B cell (primary cell): Measurements from ENCODE around the gene DLK2. TPM values are rescaled to one million over a fixed set of nuclear protein-coding genes. Genes with fewer than 3 reads are reported as not detected.

ENCODE experiments used
- ATAC-seq: fragments of 200-7000 bp; cut with Tn5 transposase; one replicate; pipeline ENCODE4 v1.10.0; 2021; ENCODE audit warnings: low read depth, mild to moderate bottlenecking, moderate number of reproducible peaks, moderate library complexity
- CTCF ChIA-PET: fragments of 350-600 bp; sonication (Branson Sonifier 250); formaldehyde crosslinking; loops from one replicate; lab custom pipeline; 2021; ENCODE audit warnings: antibody characterized with exemption, inconsistent platforms; lab: Charles Lee
- POLR2A ChIA-PET: fragments of 350-600 bp; sonication (Branson Sonifier 250); formaldehyde crosslinking; loops from one replicate; lab custom pipeline; 2021; ENCODE audit warnings: antibody characterized with exemption; lab: Charles Lee
- DNase-seq: peaks from one replicate; pipeline ENCODE4 v3.0.0; 2013
- H2AFZ ChIP-seq: 2 replicates; pipeline ENCODE4 v1.6.1; 2012; ENCODE audit warnings: mild to moderate bottlenecking, low read depth, low read length; ENCODE audit not compliant: insufficient read depth, poor library complexity, severe bottlenecking
- H3K27ac ChIP-seq, 2 donors: 1 replicate in 1 of 2; 2 replicates in 1 of 2; pipeline ENCODE4 v1.5.1; 2012 to 2013; ENCODE audit warnings: low read length in 2 of 2, mild to moderate bottlenecking in 2 of 2, moderate library complexity in 1 of 2
- H3K27me3 ChIP-seq, 4 experiments: fragments of 200-600 bp in 1 of 4; sonication (generic) in 1 of 4; replicated peaks in 1 of 4; 1 replicate in 2 of 4; 2 replicates in 2 of 4; pipeline versions ENCODE4 v1.6.1 to v1.7.0; 2013 to 2016; ENCODE audit warnings: low read length in 3 of 4, mild to moderate bottlenecking in 2 of 4, mixed read lengths in 1 of 4, moderate library complexity in 1 of 4; ENCODE audit not compliant: insufficient read depth in 4 of 4, control insufficient read depth in 3 of 4; ENCODE audit errors: control extremely low read depth in 1 of 4
- H3K36me3 ChIP-seq, 2 experiments: replicated peaks in 1 of 2; 1 replicate in 1 of 2; 2 replicates in 1 of 2; pipeline versions ENCODE4 v1.6.1 to v1.7.1; 2013; ENCODE audit warnings: low read length in 1 of 2; ENCODE audit not compliant: insufficient read depth in 2 of 2, control insufficient read depth in 1 of 2; ENCODE audit errors: control extremely low read depth in 1 of 2, extremely low read depth in 1 of 2
- H3K4me1 ChIP-seq, 2 donors: fragments of 200-600 bp in 1 of 2; sonication (generic) in 1 of 2; 1 replicate in 1 of 2; 2 replicates in 1 of 2; pipeline versions ENCODE4 v1.5.1 to v1.6.1; 2013 to 2017; ENCODE audit warnings: low read length in 2 of 2; ENCODE audit not compliant: control insufficient read depth in 2 of 2, insufficient read depth in 2 of 2
- H3K4me2 ChIP-seq: replicated peaks from 2 replicates; pipeline ENCODE3; 2012; ENCODE audit warnings: mild to moderate bottlenecking, low read depth, low read length; ENCODE audit not compliant: poor library complexity, severe bottlenecking
- H3K4me3 ChIP-seq, 5 experiments: fragments of 200-600 bp in 1 of 5; sonication (generic) in 1 of 5; 1 replicate in 3 of 5; 2 replicates in 2 of 5; pipeline versions ENCODE4 v1.5.1 to v1.7.0; 2011 to 2016; ENCODE audit warnings: low read length in 4 of 5, mild to moderate bottlenecking in 4 of 5, low read depth in 2 of 5, control low read depth in 1 of 5, moderate library complexity in 1 of 5; ENCODE audit not compliant: insufficient read depth in 1 of 5; ENCODE audit errors: control extremely low read depth in 1 of 5, extremely low read depth in 1 of 5
- H3K79me2 ChIP-seq: fragments of 200-600 bp; sonication (generic); one replicate; pipeline ENCODE4 v1.6.0; 2016; ENCODE audit warnings: low read length; ENCODE audit not compliant: control insufficient read depth, insufficient read depth
- H3K9ac ChIP-seq: fragments of 200-600 bp; sonication (generic); 2 replicates; pipeline ENCODE4 v1.6.1; 2017; ENCODE audit warnings: mild to moderate bottlenecking, low read length, moderate library complexity
- H3K9me3 ChIP-seq, 3 donors: one replicate each; pipeline versions ENCODE4 v1.6.1 to v1.7.1; 2013; ENCODE audit warnings: low read length in 2 of 3; ENCODE audit not compliant: control insufficient read depth in 2 of 3, insufficient read depth in 1 of 3; ENCODE audit errors: control extremely low read depth in 1 of 3
- H4K20me1 ChIP-seq: 2 replicates; pipeline ENCODE4 v1.6.0; 2012; ENCODE audit warnings: mild to moderate bottlenecking, low read length; ENCODE audit not compliant: insufficient read depth, control insufficient read depth, poor library complexity, severe bottlenecking
- H3K27ac Mint-ChIP-seq: one replicate; pipeline ENCODE4 v1.8.0; 2021; ENCODE audit warnings: mixed read lengths
- H3K27me3 Mint-ChIP-seq: one replicate; pipeline ENCODE4 v1.8.0; 2021; ENCODE audit warnings: mixed read lengths
- H3K4me1 Mint-ChIP-seq: one replicate; pipeline ENCODE4 v1.8.0; 2021; ENCODE audit warnings: mixed read lengths
- H3K4me3 Mint-ChIP-seq: one replicate; pipeline ENCODE4 v1.8.0; 2021; ENCODE audit warnings: mixed read lengths
- H3K9me3 Mint-ChIP-seq: one replicate; pipeline ENCODE4 v1.8.0; 2022; ENCODE audit warnings: mixed read lengths; ENCODE audit not compliant: insufficient read depth
- EZH2 ChIP-seq: IDR thresholded peaks from 2 replicates; pipeline ENCODE4 v1.6.1; 2012; ENCODE audit warnings: borderline replicate concordance, low read depth, mild to moderate bottlenecking, moderate library complexity, low read length; ENCODE audit not compliant: insufficient read depth, poor library complexity, severe bottlenecking
- WGBS: methylation state at CpG from one replicate; pipeline ENCODE4 v1.1.5; 2013; ENCODE audit warnings: missing lambda C conversion rate; ENCODE audit not compliant: insufficient coverage; 5-methylcytosine and 5-hydroxymethylcytosine counted together
- intact Hi-C: fragments of 100-400 bp; cut with micrococcal nuclease; formaldehyde crosslinking; loops from one replicate; pipeline ENCODE4 v1.10.0; 2022
- polyA plus RNA-seq: library from polyadenylated mRNA; depleted of rRNA; stranded (reverse); fragments of >200 nt; gene quantifications from 2 replicates; pipeline ENCODE4 v1.2.3, GENCODE V29; 2012
- total RNA-seq, 2 donors: library from RNA; stranded (reverse); fragments of 120-200 nt in 1 of 2; gene quantifications; 1 replicate in 1 of 2; 2 replicates in 1 of 2; pipeline versions ENCODE4 v1.2.3 to v1.2.4, GENCODE V29; 2013 to 2022
- TF ChIP-seq, protein P1 (sequence below): fragments of 200-600 bp; IDR thresholded peaks from one replicate; pipeline ENCODE4 v1.8.0; 2022; ENCODE audit warnings: antibody characterized with exemption, mild to moderate bottlenecking

Gene DLK2
- total and polyA plus RNA-seq, 2 donors (not counting 1 experiment from before 2014, with no cell fraction given) = 0.34 TPM; not detected in 1

DNA sequence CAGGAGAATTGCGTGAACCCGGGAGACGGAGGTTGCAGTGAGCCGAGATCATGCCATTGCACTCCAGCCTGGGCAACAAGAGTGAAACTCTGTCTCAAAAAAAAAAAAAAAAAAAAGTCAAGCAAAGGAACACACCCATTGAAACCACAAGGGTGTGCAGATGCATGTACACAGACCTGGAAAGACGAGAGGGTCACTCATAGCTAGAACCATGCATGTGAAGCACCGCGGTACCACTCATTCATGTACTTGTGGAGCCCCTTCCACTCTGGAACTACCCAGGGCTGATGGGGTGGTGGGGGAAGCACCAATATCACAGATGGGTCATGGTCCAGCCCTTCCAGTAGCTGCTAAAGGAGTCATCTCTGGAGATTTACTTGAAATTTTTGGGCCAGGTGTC, 14.6 kb upstream of the DLK2 start:
- Histone ChIP-seq H3K27ac (no peak overlapping the region), H4K20me1 (no peaks in the 10 kb centered on the region), H3K9me3 (no peaks in the 10 kb centered on the region), H3K4me3 (no peak overlapping the region), H3K4me2 (no peak overlapping the region), H3K36me3 (no peaks in the 10 kb centered on the region), H3K4me1 (no peaks in the 10 kb centered on the region), H3K27me3 (peaks cover 0 to 34% (median 6%) of the 10 kb centered on the region in 4 experiments), H3K79me2 (no peaks in the 10 kb centered on the region), H3K9ac (no peak overlapping the region), H2AFZ (no peak overlapping the region)
- 85% methylated on average over 5 of the region's 7 CpGs for WGBS
- Mint-ChIP-seq H3K27ac (no peak overlapping the region), H3K9me3 (no peaks in the 10 kb centered on the region), H3K4me3 (no peak overlapping the region), H3K4me1 (no peaks in the 10 kb centered on the region), H3K27me3 (peaks cover 36% of the 10 kb centered on the region)
- intact Hi-C loops = no loop called here
- no peak for TF ChIP-seq EZH2
- TF ChIP-seq, protein P1, sequence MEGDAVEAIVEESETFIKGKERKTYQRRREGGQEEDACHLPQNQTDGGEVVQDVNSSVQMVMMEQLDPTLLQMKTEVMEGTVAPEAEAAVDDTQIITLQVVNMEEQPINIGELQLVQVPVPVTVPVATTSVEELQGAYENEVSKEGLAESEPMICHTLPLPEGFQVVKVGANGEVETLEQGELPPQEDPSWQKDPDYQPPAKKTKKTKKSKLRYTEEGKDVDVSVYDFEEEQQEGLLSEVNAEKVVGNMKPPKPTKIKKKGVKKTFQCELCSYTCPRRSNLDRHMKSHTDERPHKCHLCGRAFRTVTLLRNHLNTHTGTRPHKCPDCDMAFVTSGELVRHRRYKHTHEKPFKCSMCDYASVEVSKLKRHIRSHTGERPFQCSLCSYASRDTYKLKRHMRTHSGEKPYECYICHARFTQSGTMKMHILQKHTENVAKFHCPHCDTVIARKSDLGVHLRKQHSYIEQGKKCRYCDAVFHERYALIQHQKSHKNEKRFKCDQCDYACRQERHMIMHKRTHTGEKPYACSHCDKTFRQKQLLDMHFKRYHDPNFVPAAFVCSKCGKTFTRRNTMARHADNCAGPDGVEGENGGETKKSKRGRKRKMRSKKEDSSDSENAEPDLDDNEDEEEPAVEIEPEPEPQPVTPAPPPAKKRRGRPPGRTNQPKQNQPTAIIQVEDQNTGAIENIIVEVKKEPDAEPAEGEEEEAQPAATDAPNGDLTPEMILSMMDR = no peak
- ChIA-PET POLR2A (interaction anchor here (0.6 to 0.7 kb wide), 2 partner anchors 15 to 519 kb away, joined by 4 to 5 read pairs; partner anchors contain the start of gene DLK2), CTCF (interaction anchor here (1.0 kb wide), 1 partner anchor 14 kb away, joined by 3 read pairs; no protein-coding TSS in a partner anchor)
- no peak for ATAC-seq
- no peak for DNase-seq

DNA sequence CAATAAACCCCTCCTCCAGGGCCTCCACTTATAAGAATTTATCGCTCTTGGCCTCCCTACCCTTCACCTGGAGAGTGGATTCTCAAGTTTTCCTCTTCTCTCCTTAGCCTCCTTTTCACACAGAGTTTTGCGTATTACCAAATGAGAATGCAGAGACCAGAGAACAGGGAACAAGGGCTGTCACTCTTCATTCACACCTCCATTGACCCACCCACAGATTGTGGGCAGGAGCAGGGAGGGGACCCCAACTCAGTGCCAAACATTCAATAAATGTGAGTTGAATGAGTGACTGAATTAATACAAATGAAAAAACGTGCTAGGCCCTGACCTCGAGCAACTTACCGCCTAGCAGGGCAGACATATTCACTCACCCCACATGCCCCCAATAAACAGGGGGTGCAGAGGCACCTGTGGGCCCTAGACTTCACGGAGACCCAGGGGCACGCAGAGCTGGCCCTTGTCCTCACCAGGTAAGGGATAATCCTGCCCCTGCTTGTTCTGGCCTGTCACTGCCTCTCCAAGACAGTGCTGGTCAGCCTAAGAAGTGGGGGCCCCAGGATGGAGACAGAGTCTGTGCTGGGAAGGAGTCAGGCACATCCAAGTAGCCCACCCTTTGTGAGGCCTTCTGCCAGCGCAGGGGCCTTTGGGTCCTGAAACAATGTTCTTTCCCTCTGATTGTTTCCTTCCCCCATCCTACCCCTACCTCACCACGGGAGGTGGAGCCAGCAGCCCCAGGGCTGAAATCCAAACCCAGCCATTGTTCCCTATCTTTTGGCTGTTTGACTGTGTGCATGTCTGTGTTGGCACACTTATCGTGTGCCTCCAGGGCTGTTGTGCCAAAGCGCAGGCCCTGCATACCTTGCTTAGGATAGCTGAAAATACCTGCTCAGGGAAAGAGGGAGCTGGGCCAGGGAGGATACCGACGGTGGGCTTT, 13.7 kb upstream of the DLK2 start:
- H3K4me1 Mint-ChIP-seq = no peaks in the 10 kb centered on the region
- 94% methylated on average over 7 of the region's 13 CpGs for whole genome bisulfite sequencing
- no peak overlapping the region for H3K27ac ChIP-seq
- intact Hi-C loops = no loop called here
- no peaks in the 10 kb centered on the region for H3K36me3 ChIP-seq
- ATAC-seq (no peak), DNase-seq (no peak)
- H3K27me3 ChIP-seq = peaks cover 0 to 34% (median 6%) of the 10 kb centered on the region in 4 experiments
- no peak overlapping the region for H3K27ac Mint-ChIP-seq
- H3K4me3 ChIP-seq = no peak overlapping the region
- H3K9me3 Mint-ChIP-seq = no peaks in the 10 kb centered on the region
- H3K4me1 ChIP-seq = no peaks in the 10 kb centered on the region
- no peak overlapping the region for H3K9ac ChIP-seq
- H3K4me3 Mint-ChIP-seq = no peak overlapping the region
- no peaks in the 10 kb centered on the region for H3K9me3 ChIP-seq
- no peak overlapping the region for H3K4me2 ChIP-seq
- no peaks in the 10 kb centered on the region for H4K20me1 ChIP-seq
- H3K27me3 Mint-ChIP-seq = peaks cover 36% of the 10 kb centered on the region
- CTCF ChIA-PET = interaction anchor here (1.0 kb wide), 1 partner anchor 14 kb away, joined by 3 read pairs; no protein-coding TSS in a partner anchor
- TF ChIP-seq, protein P1 = no peak
- no peak for TF ChIP-seq EZH2
- H2AFZ ChIP-seq = no peak overlapping the region
- no peaks in the 10 kb centered on the region for H3K79me2 ChIP-seq
- POLR2A ChIA-PET = interaction anchor here (0.6 kb wide), 1 partner anchor 518 kb away, joined by 5 read pairs; no protein-coding TSS in a partner anchor
